Motor neuron (in vitro differentiated cells): ENCODE data around the gene MGAT4C. TPM values are rescaled to one million over a fixed set of nuclear protein-coding genes. Genes with fewer than 3 reads are reported as not detected.
A peak's percentile ranks its signal among the peaks of the same experiment; 100 is the strongest.
"Not testable (repeated sequence)": the region's sequence is repeated elsewhere in the genome, so short reads cannot be mapped to it uniquely, and the experiment has no call there.

Experiments
- ATAC-seq, 8 experiments: fragments of 200-7000 bp; cut with Tn5 transposase; replicated peaks in 6 of 8; 2 replicates each; pipeline ENCODE4 v1.8.0; 2021; ENCODE audit warnings: mild to moderate bottlenecking in 8 of 8, moderate library complexity in 8 of 8
- H3K27ac ChIP-seq, 2 donors: fragments of 250-450 bp; sonication (Bioruptor Pico); 2 replicates each; pipeline ENCODE4 v1.9.0; 2021; ENCODE audit warnings: antibody characterized with exemption in 2 of 2, mild to moderate bottlenecking in 2 of 2, moderate library complexity in 1 of 2
- H3K4me1 ChIP-seq, 2 donors: fragments of 250-450 bp; sonication (Bioruptor Pico); replicated peaks in 1 of 2; 2 replicates each; pipeline ENCODE4 v1.6.1; 2021; ENCODE audit warnings: antibody characterized with exemption in 2 of 2, mild to moderate bottlenecking in 2 of 2, moderate library complexity in 1 of 2
- H3K4me3 ChIP-seq, 5 donors: fragments of 250-450 bp; sonication (Bioruptor Pico); 2 replicates each; pipeline ENCODE4 v1.9.0; 2021; ENCODE audit warnings: antibody characterized with exemption in 5 of 5, mild to moderate bottlenecking in 5 of 5, moderate library complexity in 4 of 5
- WGBS, 10 experiments: fragments of 450-650 bp; shearing (Covaris generic); methylation state at CpG; one replicate each; pipeline ENCODE4 v1.0.0; 2022; 5-methylcytosine and 5-hydroxymethylcytosine counted together
- in situ Hi-C, 9 experiments: fragments of 400-800 bp; cut with MboI; loops; one replicate each; pipeline ENCODE4 v1.15.0; 2021; ENCODE audit warnings: low sequenced_read_pairs in 9 of 9, low pct_unique_long_range_greater_than_20kb in 2 of 9; ENCODE audit not compliant: unreplicated experiment in 9 of 9
- total RNA-seq, 8 experiments: library from RNA; unstranded; fragments of 300-600 nt; gene quantifications; 2 replicates each; pipeline versions ENCODE4 v1.2.3 to v1.2.4, GENCODE V29; 2022

MGAT4C gene
- total RNA-seq, result 10 to 100 TPM in 2 of 8 experiments, 1 to 10 TPM in 4, under 1 TPM in 2; 0.31 to 20.4 (median 3.2) TPM

GRCh38 chr12:86256163-86256562 lies at the start of gene MGAT4C:
Gene MGAT4C (minus strand): TSS chr12:86256391.
- peaks cover 0 to 25% of the 10 kb centered on the region in 2 donors for H3K4me1 ChIP-seq
- in situ Hi-C loops, result no loop called here
- no peak within 1 kb of the TSS for H3K27ac ChIP-seq
- peak in 5 of 8 experiments; percentile 98 to 100 (median 99) for ATAC-seq
- peak within 1 kb of the TSS in 4 of 5 donors; percentile 13 to 32 (median 19) for H3K4me3 ChIP-seq
- 0 to 57% (median 12%) methylated on average over 1 to 3 of the region's 3 CpGs; no CpG with 5 or more reads in 2 of the 10 experiments for WGBS, 10 experiments

DNA sequence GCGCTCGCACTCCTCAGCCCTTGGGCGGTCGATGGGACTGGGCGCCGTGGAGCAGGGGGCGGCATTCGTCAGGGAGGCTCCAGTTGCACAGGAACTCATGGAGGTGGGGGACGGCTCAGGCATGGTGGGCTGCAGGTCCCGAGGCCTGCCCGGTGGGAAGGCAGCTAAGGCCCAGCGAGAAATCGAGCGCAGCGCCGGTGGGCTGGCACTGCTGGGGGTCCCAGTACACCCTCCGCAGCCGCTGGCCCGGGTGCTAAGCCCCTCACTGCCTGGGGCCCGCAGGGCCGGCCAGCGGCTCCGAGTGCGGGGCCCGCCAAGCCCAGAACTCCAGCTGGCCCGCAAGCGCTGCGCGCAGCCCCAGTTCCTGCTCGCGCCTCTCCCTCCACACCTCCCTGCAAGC lies 40.2 kb upstream of the MGAT4C start:
- H3K4me3 ChIP-seq, H3K4me1 ChIP-seq, ATAC-seq, in situ Hi-C loops, H3K27ac ChIP-seq: not testable (repeated sequence)
- WGBS, 10 experiments, result 80 to 100% methylated on average over 2 of the region's 31 CpGs; no CpG with 5 or more reads in 8 of the 10 experiments

DNA sequence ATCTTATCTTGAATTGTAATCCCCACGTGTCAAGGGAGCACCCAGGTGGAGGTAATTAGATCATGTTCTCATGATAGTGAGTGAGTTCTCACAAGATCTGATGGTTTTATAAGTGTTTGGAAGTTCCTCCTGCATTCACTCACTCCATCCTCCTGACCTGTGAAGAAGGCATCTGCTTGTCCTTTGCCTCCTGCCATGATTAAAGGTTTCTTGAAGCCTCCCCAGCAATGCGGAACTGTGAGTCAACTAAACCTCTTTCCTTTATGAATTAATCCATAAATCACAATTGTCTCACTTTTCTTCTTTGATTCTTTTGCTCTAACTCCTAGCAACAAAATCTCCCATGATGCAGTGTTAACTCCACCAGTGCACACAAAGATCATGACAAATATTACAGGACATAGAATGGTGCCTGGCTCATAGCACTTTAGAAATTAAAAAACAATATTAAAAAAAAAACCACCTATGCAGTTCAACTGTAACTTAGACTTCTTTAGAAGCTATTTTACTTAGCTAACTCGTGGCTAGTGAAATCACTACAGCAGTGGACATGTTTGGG lies 37.6 kb upstream of the MGAT4C start:
- no peak overlapping the region for H3K4me3 ChIP-seq
- ATAC-seq, result peak in 5 of 8 experiments; percentile 22 to 86 (median 70)
- in situ Hi-C loops, result no loop called here
- WGBS, 10 experiments, result 0 to 83% (median 33%) methylated on average over 1 to 3 of the region's 3 CpGs; no CpG with 5 or more reads in 1 of the 10 experiments
- H3K27ac ChIP-seq, result no peak overlapping the region
- H3K4me1 ChIP-seq, result no peaks in the 10 kb centered on the region

GRCh38 chr12:86292480-86292879 lies 36.3 kb upstream of the MGAT4C start:
- in situ Hi-C loops, result no loop called here
- 0 to 100% (median 33%) methylated on average over 1 to 3 of the region's 3 CpGs for WGBS, 10 experiments
- no peak overlapping the region for H3K4me3 ChIP-seq
- peak in 5 of 8 experiments; percentile 47 to 93 (median 74) for ATAC-seq
- H3K27ac ChIP-seq, result no peak overlapping the region
- no peaks in the 10 kb centered on the region for H3K4me1 ChIP-seq

DNA sequence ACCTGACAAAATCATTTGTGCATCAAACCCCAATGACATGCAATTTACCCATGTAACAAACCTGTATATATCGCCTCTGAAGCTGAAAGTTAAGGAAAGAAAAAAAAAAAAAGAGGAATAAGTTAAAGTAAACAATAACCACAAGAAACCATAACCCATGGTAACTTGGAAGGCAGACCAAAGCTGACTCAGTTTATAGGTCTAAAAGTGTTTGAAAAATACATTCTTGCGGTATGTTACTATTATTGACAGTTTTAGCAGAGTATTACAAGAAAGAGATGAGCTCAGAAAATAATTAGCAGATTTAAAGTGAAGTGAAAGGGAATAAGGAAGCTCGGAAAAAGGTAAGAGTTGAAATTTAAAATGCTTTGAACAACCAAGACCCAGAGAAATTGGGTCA lies 34.4 kb upstream of the MGAT4C start:
- Histone ChIP-seq H3K4me3 (no peak overlapping the region), H3K27ac (no peak overlapping the region), H3K4me1 (peaks cover 0 to 3% of the 10 kb centered on the region in 2 donors)
- no peak for ATAC-seq
- WGBS, 10 experiments, result 3 to 100% (median 94%) methylated on average over 3 of the region's 3 CpGs; no CpG with 5 or more reads in 1 of the 10 experiments
- in situ Hi-C loops, result no loop called here

DNA sequence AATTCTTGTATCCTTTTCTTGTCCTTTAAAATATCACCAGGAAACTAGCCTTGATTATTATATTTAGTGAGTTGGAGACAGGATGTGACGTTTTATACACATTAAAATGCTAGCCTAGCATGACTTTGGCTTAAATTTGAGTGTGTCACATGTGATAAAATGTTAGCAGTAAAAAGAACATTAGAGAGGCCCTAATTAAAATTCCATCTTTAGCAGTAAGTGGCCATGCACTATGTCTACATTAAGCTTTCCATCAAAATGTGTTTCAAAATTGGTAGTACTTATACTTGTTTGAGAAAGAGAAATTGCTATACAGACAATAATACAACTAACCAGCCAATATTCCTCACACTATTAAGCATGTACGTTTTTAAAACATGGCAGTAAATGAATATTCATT lies 29.9 kb upstream of the MGAT4C start:
- in situ Hi-C loops, result no loop called here
- H3K4me3 ChIP-seq, result no peak overlapping the region
- 0 to 85% (median 57%) methylated on average over 1 to 2 of the region's 2 CpGs; no CpG with 5 or more reads in 1 of the 10 experiments for WGBS, 10 experiments
- H3K4me1 ChIP-seq, result peaks cover 0 to 3% of the 10 kb centered on the region in 2 donors
- H3K27ac ChIP-seq, result no peak overlapping the region
- ATAC-seq, result peak in 3 of 8 experiments; percentile 27 to 64 (median 51)

DNA sequence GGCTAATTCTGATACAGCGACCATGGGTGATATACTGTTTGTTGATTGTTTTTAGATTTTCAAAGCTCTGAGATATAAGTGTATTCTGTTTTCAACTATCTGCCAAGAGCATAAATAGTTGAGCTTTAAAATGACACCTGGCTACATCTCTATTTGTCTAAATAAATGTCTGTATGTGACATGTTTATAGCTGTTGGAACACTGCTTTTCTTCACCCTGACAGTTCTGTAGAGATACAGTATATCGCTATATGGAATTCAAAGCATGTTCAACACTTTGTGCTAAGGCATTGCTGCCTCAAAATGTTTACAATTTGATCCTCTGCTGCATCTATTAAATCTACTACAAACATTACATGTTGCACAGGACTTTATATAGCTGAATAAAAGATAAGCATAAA lies 27.4 kb upstream of the MGAT4C start:
- peak in 5 of 8 experiments; percentile 20 to 70 (median 62) for ATAC-seq
- Histone ChIP-seq H3K4me3 (no peak overlapping the region), H3K27ac (no peak overlapping the region), H3K4me1 (peaks cover 0 to 3% of the 10 kb centered on the region in 2 donors)
- in situ Hi-C loops, result no loop called here
- 0 to 90% (median 61%) methylated on average over 1 to 2 of the region's 2 CpGs for WGBS, 10 experiments

GRCh38 chr12:86275356-86275755 lies 19.2 kb upstream of the MGAT4C start:
- ATAC-seq, result no peak
- Histone ChIP-seq H3K4me1 (no peaks in the 10 kb centered on the region), H3K27ac (no peak overlapping the region), H3K4me3 (no peak overlapping the region)
- in situ Hi-C loops, result no loop called here
- WGBS, 10 experiments, result 0 to 96% (median 83%) methylated on average over 1 to 5 of the region's 5 CpGs

GRCh38 chr12:86265329-86265695 lies 9.1 kb upstream of the MGAT4C start:
- ATAC-seq, result no peak
- H3K4me3 ChIP-seq, result no peak overlapping the region
- in situ Hi-C loops, result no loop called here
- WGBS, 10 experiments, result 0 to 100% (median 77%) methylated on average over 1 to 5 of the region's 5 CpGs; no CpG with 5 or more reads in 1 of the 10 experiments
- no peaks in the 10 kb centered on the region for H3K4me1 ChIP-seq
- no peak overlapping the region for H3K27ac ChIP-seq

GRCh38 chr12:86264451-86265328 lies 8.5 kb upstream of the MGAT4C start:
- Histone ChIP-seq H3K4me3 (peak overlapping the region in 1 of 5 donors; percentile 6), H3K4me1 (no peaks in the 10 kb centered on the region), H3K27ac (no peak overlapping the region)
- WGBS, 10 experiments, result 40 to 100% (median 58%) methylated on average over 1 to 3 of the region's 38 CpGs; no CpG with 5 or more reads in 6 of the 10 experiments
- in situ Hi-C loops, result no loop called here
- ATAC-seq, result peak in 2 of 8 experiments; percentile 24 to 52

GRCh38 chr12:86261578-86261977 lies 5.4 kb upstream of the MGAT4C start:
- H3K27ac ChIP-seq, result no peak overlapping the region
- in situ Hi-C loops, result no loop called here
- H3K4me1 ChIP-seq, result peaks cover 0 to 10% of the 10 kb centered on the region in 2 donors
- H3K4me3 ChIP-seq, result no peak overlapping the region
- WGBS, 10 experiments, result 33 to 94% (median 65%) methylated on average over 1 to 2 of the region's 2 CpGs
- peak in 2 of 8 experiments; percentile 24 to 50 for ATAC-seq

- ATAC-seq, result peak in 2 of 8 experiments; percentile 25 to 29
- H3K27ac ChIP-seq, result no peak overlapping the region
- H3K4me1 ChIP-seq, result peaks cover 0 to 14% of the 10 kb centered on the region in 2 donors
- WGBS, 10 experiments, result 0 to 100% (median 63%) methylated on average over 1 of the region's 1 CpG; no CpG with 5 or more reads in 1 of the 10 experiments
- in situ Hi-C loops, result no loop called here
- no peak overlapping the region for H3K4me3 ChIP-seq
Measured at GRCh38 chr12:86261142-86261541, 5.0 kb upstream of the MGAT4C start.

- ATAC-seq, result no peak
- no peak overlapping the region for H3K27ac ChIP-seq
- in situ Hi-C loops, result no loop called here
- no peak overlapping the region for H3K4me3 ChIP-seq
- WGBS, 10 experiments, result 0 to 83% (median 27%) methylated on average over 1 to 2 of the region's 2 CpGs; no CpG with 5 or more reads in 3 of the 10 experiments
- H3K4me1 ChIP-seq, result peaks cover 0 to 17% of the 10 kb centered on the region in 2 donors
Measured at GRCh38 chr12:86260183-86260582, 4.0 kb upstream of the MGAT4C start.
